B cell (primary cell): ENCODE data around the gene AK1. TPM values are rescaled to one million over a fixed set of nuclear protein-coding genes. Genes with fewer than 3 reads are reported as not detected.

ENCODE experiments used
- ATAC-seq: fragments of 200-7000 bp; cut with Tn5 transposase; one replicate; pipeline ENCODE4 v1.10.0; 2021; ENCODE audit warnings: low read depth, mild to moderate bottlenecking, moderate number of reproducible peaks, moderate library complexity
- CTCF ChIA-PET: fragments of 350-600 bp; sonication (Branson Sonifier 250); formaldehyde crosslinking; loops from one replicate; lab custom pipeline; 2021; ENCODE audit warnings: antibody characterized with exemption, inconsistent platforms; lab: Charles Lee
- POLR2A ChIA-PET: fragments of 350-600 bp; sonication (Branson Sonifier 250); formaldehyde crosslinking; loops from one replicate; lab custom pipeline; 2021; ENCODE audit warnings: antibody characterized with exemption; lab: Charles Lee
- DNase-seq: peaks from one replicate; pipeline ENCODE4 v3.0.0; 2013
- H2AFZ ChIP-seq: 2 replicates; pipeline ENCODE4 v1.6.1; 2012; ENCODE audit warnings: mild to moderate bottlenecking, low read depth, low read length; ENCODE audit not compliant: insufficient read depth, poor library complexity, severe bottlenecking
- H3K27ac ChIP-seq, 2 donors: 1 replicate in 1 of 2; 2 replicates in 1 of 2; pipeline ENCODE4 v1.5.1; 2012 to 2013; ENCODE audit warnings: low read length in 2 of 2, mild to moderate bottlenecking in 2 of 2, moderate library complexity in 1 of 2
- H3K27me3 ChIP-seq, 4 experiments: fragments of 200-600 bp in 1 of 4; sonication (generic) in 1 of 4; replicated peaks in 1 of 4; 1 replicate in 2 of 4; 2 replicates in 2 of 4; pipeline versions ENCODE4 v1.6.1 to v1.7.0; 2013 to 2016; ENCODE audit warnings: low read length in 3 of 4, mild to moderate bottlenecking in 2 of 4, mixed read lengths in 1 of 4, moderate library complexity in 1 of 4; ENCODE audit not compliant: insufficient read depth in 4 of 4, control insufficient read depth in 3 of 4; ENCODE audit errors: control extremely low read depth in 1 of 4
- H3K36me3 ChIP-seq, 2 experiments: replicated peaks in 1 of 2; 1 replicate in 1 of 2; 2 replicates in 1 of 2; pipeline versions ENCODE4 v1.6.1 to v1.7.1; 2013; ENCODE audit warnings: low read length in 1 of 2; ENCODE audit not compliant: insufficient read depth in 2 of 2, control insufficient read depth in 1 of 2; ENCODE audit errors: control extremely low read depth in 1 of 2, extremely low read depth in 1 of 2
- H3K4me1 ChIP-seq, 2 donors: fragments of 200-600 bp in 1 of 2; sonication (generic) in 1 of 2; 1 replicate in 1 of 2; 2 replicates in 1 of 2; pipeline versions ENCODE4 v1.5.1 to v1.6.1; 2013 to 2017; ENCODE audit warnings: low read length in 2 of 2; ENCODE audit not compliant: control insufficient read depth in 2 of 2, insufficient read depth in 2 of 2
- H3K4me2 ChIP-seq: replicated peaks from 2 replicates; pipeline ENCODE3; 2012; ENCODE audit warnings: mild to moderate bottlenecking, low read depth, low read length; ENCODE audit not compliant: poor library complexity, severe bottlenecking
- H3K4me3 ChIP-seq, 5 experiments: fragments of 200-600 bp in 1 of 5; sonication (generic) in 1 of 5; 1 replicate in 3 of 5; 2 replicates in 2 of 5; pipeline versions ENCODE4 v1.5.1 to v1.7.0; 2011 to 2016; ENCODE audit warnings: low read length in 4 of 5, mild to moderate bottlenecking in 4 of 5, low read depth in 2 of 5, control low read depth in 1 of 5, moderate library complexity in 1 of 5; ENCODE audit not compliant: insufficient read depth in 1 of 5; ENCODE audit errors: control extremely low read depth in 1 of 5, extremely low read depth in 1 of 5
- H3K79me2 ChIP-seq: fragments of 200-600 bp; sonication (generic); one replicate; pipeline ENCODE4 v1.6.0; 2016; ENCODE audit warnings: low read length; ENCODE audit not compliant: control insufficient read depth, insufficient read depth
- H3K9ac ChIP-seq: fragments of 200-600 bp; sonication (generic); 2 replicates; pipeline ENCODE4 v1.6.1; 2017; ENCODE audit warnings: mild to moderate bottlenecking, low read length, moderate library complexity
- H3K9me3 ChIP-seq, 3 donors: one replicate each; pipeline versions ENCODE4 v1.6.1 to v1.7.1; 2013; ENCODE audit warnings: low read length in 2 of 3; ENCODE audit not compliant: control insufficient read depth in 2 of 3, insufficient read depth in 1 of 3; ENCODE audit errors: control extremely low read depth in 1 of 3
- H4K20me1 ChIP-seq: 2 replicates; pipeline ENCODE4 v1.6.0; 2012; ENCODE audit warnings: mild to moderate bottlenecking, low read length; ENCODE audit not compliant: insufficient read depth, control insufficient read depth, poor library complexity, severe bottlenecking
- H3K27ac Mint-ChIP-seq: one replicate; pipeline ENCODE4 v1.8.0; 2021; ENCODE audit warnings: mixed read lengths
- H3K27me3 Mint-ChIP-seq: one replicate; pipeline ENCODE4 v1.8.0; 2021; ENCODE audit warnings: mixed read lengths
- H3K4me1 Mint-ChIP-seq: one replicate; pipeline ENCODE4 v1.8.0; 2021; ENCODE audit warnings: mixed read lengths
- H3K4me3 Mint-ChIP-seq: one replicate; pipeline ENCODE4 v1.8.0; 2021; ENCODE audit warnings: mixed read lengths
- H3K9me3 Mint-ChIP-seq: one replicate; pipeline ENCODE4 v1.8.0; 2022; ENCODE audit warnings: mixed read lengths; ENCODE audit not compliant: insufficient read depth
- EZH2 ChIP-seq: IDR thresholded peaks from 2 replicates; pipeline ENCODE4 v1.6.1; 2012; ENCODE audit warnings: borderline replicate concordance, low read depth, mild to moderate bottlenecking, moderate library complexity, low read length; ENCODE audit not compliant: insufficient read depth, poor library complexity, severe bottlenecking
- WGBS: methylation state at CpG from one replicate; pipeline ENCODE4 v1.1.5; 2013; ENCODE audit warnings: missing lambda C conversion rate; ENCODE audit not compliant: insufficient coverage; 5-methylcytosine and 5-hydroxymethylcytosine counted together
- intact Hi-C: fragments of 100-400 bp; cut with micrococcal nuclease; formaldehyde crosslinking; loops from one replicate; pipeline ENCODE4 v1.10.0; 2022
- polyA plus RNA-seq: library from polyadenylated mRNA; depleted of rRNA; stranded (reverse); fragments of >200 nt; gene quantifications from 2 replicates; pipeline ENCODE4 v1.2.3, GENCODE V29; 2012
- total RNA-seq, 2 donors: library from RNA; stranded (reverse); fragments of 120-200 nt in 1 of 2; gene quantifications; 1 replicate in 1 of 2; 2 replicates in 1 of 2; pipeline versions ENCODE4 v1.2.3 to v1.2.4, GENCODE V29; 2013 to 2022
- TF ChIP-seq, protein P1 (sequence below): fragments of 200-600 bp; IDR thresholded peaks from one replicate; pipeline ENCODE4 v1.8.0; 2022; ENCODE audit warnings: antibody characterized with exemption, mild to moderate bottlenecking

Gene AK1
- total and polyA plus RNA-seq, 2 donors (not counting 1 experiment from before 2014, with no cell fraction given): 28.0 to 31.8 TPM

DNA sequence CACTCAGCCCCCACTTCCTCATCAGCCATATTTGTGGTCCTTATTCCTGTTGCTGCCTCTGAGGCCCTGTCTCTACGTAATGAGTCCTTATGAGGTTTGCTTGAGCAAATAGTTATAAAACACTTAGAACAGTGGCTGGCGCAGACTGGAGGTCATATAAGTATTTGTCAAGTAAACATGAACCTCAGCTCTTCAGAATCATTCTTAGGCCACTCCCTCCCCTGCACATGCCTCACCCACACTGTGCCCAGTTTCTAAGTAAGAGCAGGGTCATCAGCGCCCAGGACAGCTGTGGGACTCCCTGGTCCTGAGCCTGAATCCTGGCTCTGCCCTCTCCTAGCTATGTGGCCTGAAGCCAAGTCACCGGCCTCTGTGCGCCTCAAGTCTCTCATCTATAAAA is 35.4 kb upstream of the AK1 start:
- H2AFZ ChIP-seq: no peak overlapping the region
- ChIA-PET POLR2A (interaction anchor here (0.6 to 6.4 kb wide), 3 partner anchors 11 to 1108 kb away, joined by 3 to 228 read pairs (median 5); partner anchors contain the start of genes ST6GALNAC6 and ZBTB43), CTCF (interaction anchor here (0.6 to 17.3 kb wide), 6 partner anchors 9 to 134 kb away, joined by 3 to 237 read pairs (median 4); no protein-coding TSS in a partner anchor)
- Mint-ChIP-seq H3K27me3 (no peaks in the 10 kb centered on the region), H3K4me3 (peak overlapping the region; percentile 57), H3K9me3 (no peaks in the 10 kb centered on the region), H3K4me1 (peaks cover 60% of the 10 kb centered on the region), H3K27ac (peak overlapping the region; percentile 81)
- ATAC-seq (no peak), DNase-seq (peak; percentile 17)
- 100% methylated on average over 3 of the region's 5 CpGs for WGBS
- peak overlapping the region in 1 of 2 donors; percentile 8 for H3K27ac ChIP-seq
- H3K4me1 ChIP-seq: peaks cover 29 to 68% of the 10 kb centered on the region in 2 donors
- intact Hi-C loops: no loop called here
- H3K4me2 ChIP-seq: no peak overlapping the region
- H3K27me3 ChIP-seq: no peaks in the 10 kb centered on the region
- H3K9me3 ChIP-seq: no peaks in the 10 kb centered on the region
- H3K79me2 ChIP-seq: peaks cover 55% of the 10 kb centered on the region
- no peak overlapping the region for H3K9ac ChIP-seq
- H4K20me1 ChIP-seq: no peaks in the 10 kb centered on the region
- no peak for TF ChIP-seq EZH2
- TF ChIP-seq, protein P1, sequence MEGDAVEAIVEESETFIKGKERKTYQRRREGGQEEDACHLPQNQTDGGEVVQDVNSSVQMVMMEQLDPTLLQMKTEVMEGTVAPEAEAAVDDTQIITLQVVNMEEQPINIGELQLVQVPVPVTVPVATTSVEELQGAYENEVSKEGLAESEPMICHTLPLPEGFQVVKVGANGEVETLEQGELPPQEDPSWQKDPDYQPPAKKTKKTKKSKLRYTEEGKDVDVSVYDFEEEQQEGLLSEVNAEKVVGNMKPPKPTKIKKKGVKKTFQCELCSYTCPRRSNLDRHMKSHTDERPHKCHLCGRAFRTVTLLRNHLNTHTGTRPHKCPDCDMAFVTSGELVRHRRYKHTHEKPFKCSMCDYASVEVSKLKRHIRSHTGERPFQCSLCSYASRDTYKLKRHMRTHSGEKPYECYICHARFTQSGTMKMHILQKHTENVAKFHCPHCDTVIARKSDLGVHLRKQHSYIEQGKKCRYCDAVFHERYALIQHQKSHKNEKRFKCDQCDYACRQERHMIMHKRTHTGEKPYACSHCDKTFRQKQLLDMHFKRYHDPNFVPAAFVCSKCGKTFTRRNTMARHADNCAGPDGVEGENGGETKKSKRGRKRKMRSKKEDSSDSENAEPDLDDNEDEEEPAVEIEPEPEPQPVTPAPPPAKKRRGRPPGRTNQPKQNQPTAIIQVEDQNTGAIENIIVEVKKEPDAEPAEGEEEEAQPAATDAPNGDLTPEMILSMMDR: no peak
- no peak overlapping the region for H3K4me3 ChIP-seq
- H3K36me3 ChIP-seq: peaks cover 0 to 56% of the 10 kb centered on the region in 2 experiments

DNA sequence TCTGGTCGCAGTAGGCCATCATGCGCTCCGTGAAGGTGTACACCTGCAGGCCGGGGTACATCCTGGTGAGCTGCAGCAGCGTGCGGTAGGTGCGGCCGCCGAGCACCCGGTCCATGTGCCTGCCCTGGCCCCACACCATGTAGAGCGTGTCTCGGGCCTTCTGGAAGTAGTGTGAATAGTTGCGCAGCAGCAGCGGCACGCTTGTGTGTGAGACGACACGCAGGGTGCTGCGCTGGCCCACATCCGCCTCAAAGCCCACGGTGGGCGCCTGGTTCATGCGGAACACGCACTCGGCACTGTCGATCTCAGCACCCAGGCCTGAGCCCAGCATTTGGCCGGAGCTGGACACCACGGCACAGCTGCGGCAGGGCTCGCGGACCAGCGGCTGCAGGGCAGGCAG is 34.8 kb upstream of the AK1 start:
- Histone ChIP-seq H3K4me2 (no peak overlapping the region), H3K4me3 (no peak overlapping the region), H3K27me3 (no peaks in the 10 kb centered on the region), H3K27ac (peak overlapping the region; percentile 51 to 76), H3K79me2 (peaks cover 55% of the 10 kb centered on the region), H3K9me3 (no peaks in the 10 kb centered on the region), H4K20me1 (no peaks in the 10 kb centered on the region), H3K4me1 (peaks cover 25 to 68% of the 10 kb centered on the region in 2 donors), H3K9ac (no peak overlapping the region), H3K36me3 (peaks cover 0 to 59% of the 10 kb centered on the region in 2 experiments), H2AFZ (no peak overlapping the region)
- POLR2A ChIA-PET: interaction anchor here (0.6 to 6.4 kb wide), 2 partner anchors 11 to 231 kb away, joined by 5 to 228 read pairs; partner anchors contain the start of gene ST6GALNAC6
- DNase-seq (peak; percentile 22), ATAC-seq (no peak)
- intact Hi-C loops: no loop called here
- 99% methylated on average over 31 of the region's 31 CpGs for WGBS
- H3K27ac Mint-ChIP-seq: peak overlapping the region; percentile 99
- H3K4me3 Mint-ChIP-seq: peak overlapping the region; percentile 34
- H3K9me3 Mint-ChIP-seq: no peaks in the 10 kb centered on the region
- H3K27me3 Mint-ChIP-seq: no peaks in the 10 kb centered on the region
- peaks cover 57% of the 10 kb centered on the region for H3K4me1 Mint-ChIP-seq
- CTCF ChIA-PET: interaction anchor here (0.6 to 17.3 kb wide), 6 partner anchors 9 to 133 kb away, joined by 3 to 237 read pairs (median 4); no protein-coding TSS in a partner anchor
- TF ChIP-seq EZH2: no peak
- TF ChIP-seq, protein P1: no peak
